ENCODE measurements around the gene SLC16A3. TPM values are rescaled to one million over a fixed set of nuclear protein-coding genes. Genes with fewer than 3 reads are reported as not detected.
A peak's percentile ranks its signal among the peaks of the same experiment; 100 is the strongest.

SLC16A3 gene
- total and polyA plus RNA-seq, 9 of the 15 experiments (the other 6 are each of a cell fraction or from before 2014, with no cell fraction given) = 0.11 to 5.4 (median 1.2) TPM; not detected in 2

DNA sequence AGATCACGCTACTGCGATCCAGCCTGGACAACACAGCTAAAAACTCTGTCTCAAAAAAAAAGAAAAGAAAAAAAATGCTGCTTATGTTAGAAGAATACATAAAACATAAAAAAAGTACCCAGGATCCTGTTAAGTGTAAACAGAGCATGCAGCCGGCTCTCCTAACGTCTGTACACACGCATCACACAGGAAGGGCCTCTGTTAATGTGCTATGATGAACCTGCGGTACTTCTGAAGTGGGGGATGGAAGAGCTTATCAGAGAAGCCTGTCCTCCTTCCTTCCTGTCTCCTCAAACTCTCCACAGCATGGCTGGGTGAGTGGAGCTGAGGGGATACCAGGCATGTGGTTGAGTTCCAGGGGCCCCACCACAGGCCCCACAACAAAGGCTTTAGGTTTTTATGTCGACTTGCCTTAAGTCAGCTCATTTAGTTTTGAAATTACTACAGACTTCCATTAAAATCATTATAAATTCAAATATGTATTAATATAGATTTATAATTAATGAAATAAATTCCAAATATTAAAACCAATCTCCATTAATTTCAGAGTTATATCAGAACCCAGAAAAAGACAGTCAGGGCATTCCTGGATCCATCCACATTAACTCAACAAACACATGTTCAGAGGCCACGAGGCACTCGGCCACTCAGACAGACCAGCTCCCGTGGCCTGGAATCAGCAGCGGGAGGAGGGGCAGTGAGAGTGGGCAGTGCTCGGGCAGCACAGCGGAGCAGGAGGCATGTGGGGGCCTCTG, 27.9 kb upstream of the SLC16A3 start (continued):
- TF ChIP-seq, protein P1, sequence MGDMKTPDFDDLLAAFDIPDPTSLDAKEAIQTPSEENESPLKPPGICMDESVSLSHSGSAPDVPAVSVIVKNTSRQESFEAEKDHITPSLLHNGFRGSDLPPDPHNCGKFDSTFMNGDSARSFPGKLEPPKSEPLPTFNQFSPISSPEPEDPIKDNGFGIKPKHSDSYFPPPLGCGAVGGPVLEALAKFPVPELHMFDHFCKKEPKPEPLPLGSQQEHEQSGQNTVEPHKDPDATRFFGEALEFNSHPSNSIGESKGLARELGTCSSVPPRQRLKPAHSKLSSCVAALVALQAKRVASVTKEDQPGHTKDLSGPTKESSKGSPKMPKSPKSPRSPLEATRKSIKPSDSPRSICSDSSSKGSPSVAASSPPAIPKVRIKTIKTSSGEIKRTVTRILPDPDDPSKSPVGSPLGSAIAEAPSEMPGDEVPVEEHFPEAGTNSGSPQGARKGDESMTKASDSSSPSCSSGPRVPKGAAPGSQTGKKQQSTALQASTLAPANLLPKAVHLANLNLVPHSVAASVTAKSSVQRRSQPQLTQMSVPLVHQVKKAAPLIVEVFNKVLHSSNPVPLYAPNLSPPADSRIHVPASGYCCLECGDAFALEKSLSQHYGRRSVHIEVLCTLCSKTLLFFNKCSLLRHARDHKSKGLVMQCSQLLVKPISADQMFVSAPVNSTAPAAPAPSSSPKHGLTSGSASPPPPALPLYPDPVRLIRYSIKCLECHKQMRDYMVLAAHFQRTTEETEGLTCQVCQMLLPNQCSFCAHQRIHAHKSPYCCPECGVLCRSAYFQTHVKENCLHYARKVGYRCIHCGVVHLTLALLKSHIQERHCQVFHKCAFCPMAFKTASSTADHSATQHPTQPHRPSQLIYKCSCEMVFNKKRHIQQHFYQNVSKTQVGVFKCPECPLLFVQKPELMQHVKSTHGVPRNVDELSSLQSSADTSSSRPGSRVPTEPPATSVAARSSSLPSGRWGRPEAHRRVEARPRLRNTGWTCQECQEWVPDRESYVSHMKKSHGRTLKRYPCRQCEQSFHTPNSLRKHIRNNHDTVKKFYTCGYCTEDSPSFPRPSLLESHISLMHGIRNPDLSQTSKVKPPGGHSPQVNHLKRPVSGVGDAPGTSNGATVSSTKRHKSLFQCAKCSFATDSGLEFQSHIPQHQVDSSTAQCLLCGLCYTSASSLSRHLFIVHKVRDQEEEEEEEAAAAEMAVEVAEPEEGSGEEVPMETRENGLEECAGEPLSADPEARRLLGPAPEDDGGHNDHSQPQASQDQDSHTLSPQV (IDR thresholded peaks at IDR 0.05) = peak; percentile 87
- TF ChIP-seq TAL1 (IDR thresholded peaks at IDR 0.05) (peak; percentile 37), NR1H2 (CRISPR knock-in tag; IDR thresholded peaks at IDR 0.05) (no peak), ZBTB40 (IDR thresholded peaks at IDR 0.05) (peak; percentile 64; the same call in 1 of the 2 replicates), ZBTB40 (CRISPR knock-in tag; IDR thresholded peaks at IDR 0.05) (no peak), ETV6 (IDR thresholded peaks at IDR 0.05; ENCODE audit: borderline replicate concordance in 1 of 2, low read depth in 2 of 2, low read length in 1 of 2) (0 out of 4 replicates have a peak, but pooled peaks of 1 of the 2 experiments have one; percentile 18), ETV6 (CRISPR knock-in tag; IDR thresholded peaks at IDR 0.05; ENCODE audit: borderline replicate concordance) (no peak), ETV5 (CRISPR knock-in tag; IDR thresholded peaks at IDR 0.05; ENCODE audit: low read depth) (peak; percentile 92), FOXM1 (IDR thresholded peaks at IDR 0.05; ENCODE audit: low read depth) (peak; percentile 12; the same call in 1 of the 2 replicates), FOXM1 (CRISPR knock-in tag; IDR thresholded peaks at IDR 0.05; ENCODE audit: low read depth) (no peak), MBD2 (IDR thresholded peaks at IDR 0.05; ENCODE audit: borderline replicate concordance, low read depth) (0 out of 2 replicates have a peak, but pooled peaks have one; percentile 14), ZNF175 (CRISPR knock-in tag; IDR thresholded peaks at IDR 0.05; ENCODE audit: low read depth) (peak; percentile 76)
